Esophagus muscularis mucosa (tissue), 3 donors: ENCODE data around the gene RABL3.
"Not testable (repeated sequence)": the region's sequence is repeated elsewhere in the genome, so short reads cannot be mapped to it uniquely, and the experiment has no call there.

Experiments used
- EP300 ChIP-seq: sonication (generic); formaldehyde crosslinking; IDR thresholded peaks from one replicate; pipeline ENCODE4 v1.6.1; 2017; ENCODE audit warnings: antibody characterized with exemption
- TF ChIP-seq, protein P1 (sequence below), 3 experiments: fragments of 200-600 bp in 2 of 3; fragments of 450-650 bp in 1 of 3; sonication (generic) in 2 of 3; IDR thresholded peaks; one replicate each; pipeline ENCODE4 v1.5.1; 2017 to 2019; ENCODE audit warnings: antibody characterized with exemption in 3 of 3, mild to moderate bottlenecking in 2 of 3, moderate library complexity in 1 of 3

DNA sequence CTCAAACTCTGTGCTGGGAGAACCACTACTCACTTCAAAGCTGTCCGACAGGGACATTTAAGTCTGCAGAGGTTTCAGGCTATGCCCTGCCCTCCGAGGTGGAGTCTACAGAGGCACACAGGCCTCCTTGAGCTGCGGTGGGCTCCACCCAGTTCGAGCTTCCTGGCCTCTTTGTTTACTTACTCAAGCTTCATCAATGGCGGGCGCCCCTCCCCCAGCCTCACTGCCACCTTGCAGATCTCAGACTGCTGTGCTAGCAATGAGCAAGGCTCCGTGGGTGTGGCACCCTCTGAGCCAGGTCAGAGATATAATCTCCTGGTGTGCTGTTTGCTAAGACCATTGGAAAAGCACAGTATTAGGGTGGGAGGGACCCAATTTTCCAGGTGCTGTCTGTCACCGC, 4.3 kb downstream of the RABL3 start:
- TF ChIP-seq, protein P1, sequence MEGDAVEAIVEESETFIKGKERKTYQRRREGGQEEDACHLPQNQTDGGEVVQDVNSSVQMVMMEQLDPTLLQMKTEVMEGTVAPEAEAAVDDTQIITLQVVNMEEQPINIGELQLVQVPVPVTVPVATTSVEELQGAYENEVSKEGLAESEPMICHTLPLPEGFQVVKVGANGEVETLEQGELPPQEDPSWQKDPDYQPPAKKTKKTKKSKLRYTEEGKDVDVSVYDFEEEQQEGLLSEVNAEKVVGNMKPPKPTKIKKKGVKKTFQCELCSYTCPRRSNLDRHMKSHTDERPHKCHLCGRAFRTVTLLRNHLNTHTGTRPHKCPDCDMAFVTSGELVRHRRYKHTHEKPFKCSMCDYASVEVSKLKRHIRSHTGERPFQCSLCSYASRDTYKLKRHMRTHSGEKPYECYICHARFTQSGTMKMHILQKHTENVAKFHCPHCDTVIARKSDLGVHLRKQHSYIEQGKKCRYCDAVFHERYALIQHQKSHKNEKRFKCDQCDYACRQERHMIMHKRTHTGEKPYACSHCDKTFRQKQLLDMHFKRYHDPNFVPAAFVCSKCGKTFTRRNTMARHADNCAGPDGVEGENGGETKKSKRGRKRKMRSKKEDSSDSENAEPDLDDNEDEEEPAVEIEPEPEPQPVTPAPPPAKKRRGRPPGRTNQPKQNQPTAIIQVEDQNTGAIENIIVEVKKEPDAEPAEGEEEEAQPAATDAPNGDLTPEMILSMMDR (IDR thresholded peaks at IDR 0.05): not testable (repeated sequence)
- TF ChIP-seq EP300: not testable (repeated sequence)
